Activated CD4-positive, CD25-positive, alpha-beta regulatory T cell treated with anti-CD3 and anti-CD28 coated beads, Interleukin-2, amount 50 U/mL, for 16 hours (primary cell): Measurements from ENCODE around the gene ANXA7.
A peak's percentile ranks its signal among the peaks of the same experiment; 100 is the strongest.

Source experiments
- DNase-seq: peaks from one replicate; pipeline ENCODE4 v3.0.0-alpha.2; 2020; ENCODE audit warnings: low read depth, low spot score

Gene ANXA7

DNA sequence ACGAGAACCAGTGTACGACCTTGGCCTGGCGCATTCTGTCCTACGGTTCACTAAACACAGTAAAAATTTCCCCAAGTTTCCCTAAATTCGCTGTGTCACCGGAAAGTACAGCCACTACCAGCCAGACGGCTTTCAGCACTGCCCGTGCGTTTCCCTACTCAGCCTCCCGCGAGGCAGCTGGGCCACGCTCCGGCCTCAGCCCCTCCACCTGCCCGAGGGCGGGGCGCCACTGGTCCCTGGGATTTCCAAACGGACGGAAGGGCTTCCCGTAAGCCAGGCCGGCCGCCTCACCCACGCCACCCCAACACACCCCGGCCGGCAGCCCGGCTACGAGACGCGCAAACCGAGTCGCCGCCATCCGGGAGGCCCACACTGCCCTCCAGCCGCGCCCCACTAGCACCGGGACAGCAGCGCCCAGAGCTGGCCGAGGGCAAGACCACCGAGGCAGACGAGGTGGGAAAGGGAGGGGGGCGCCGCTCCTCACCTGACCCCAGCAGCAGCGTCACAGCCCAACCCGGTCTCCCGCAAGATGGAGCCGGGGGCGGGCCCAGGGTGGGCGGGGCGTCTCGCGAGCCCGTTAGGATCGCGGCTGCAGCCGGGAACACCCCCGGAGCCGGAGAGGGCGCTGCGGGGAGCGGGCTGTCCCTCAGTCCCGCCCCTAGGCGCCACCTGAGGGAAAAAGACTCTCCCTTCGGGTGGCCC, at the start of gene ANXA7:
Gene ANXA7 (minus strand): TSS at position 531 of the 702 bp plus-strand sequence. CDS start 13,202 bp downstream, outside the sequence.
- DNase-seq: peak; percentile 89

DNA sequence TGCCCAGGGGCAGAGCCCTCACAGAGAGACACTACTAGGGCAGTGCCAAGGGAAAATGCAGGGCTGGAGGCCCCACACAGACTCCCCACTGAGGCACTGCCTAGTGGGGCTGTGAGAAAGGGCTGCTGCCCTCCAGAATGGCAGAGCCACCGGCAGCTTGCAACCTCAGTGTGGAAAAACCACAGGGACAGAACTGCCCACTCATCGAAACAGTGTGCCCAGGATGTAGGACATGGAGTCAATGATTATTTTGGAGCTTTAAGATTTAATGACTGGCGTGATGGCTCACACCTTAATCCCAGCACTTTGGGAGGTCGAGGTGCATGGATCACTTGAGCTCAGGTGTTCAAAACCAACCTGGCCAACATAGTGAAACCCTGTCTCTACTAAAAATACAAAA, 47.0 kb upstream of the ANXA7 start:
- no peak for DNase-seq

DNA sequence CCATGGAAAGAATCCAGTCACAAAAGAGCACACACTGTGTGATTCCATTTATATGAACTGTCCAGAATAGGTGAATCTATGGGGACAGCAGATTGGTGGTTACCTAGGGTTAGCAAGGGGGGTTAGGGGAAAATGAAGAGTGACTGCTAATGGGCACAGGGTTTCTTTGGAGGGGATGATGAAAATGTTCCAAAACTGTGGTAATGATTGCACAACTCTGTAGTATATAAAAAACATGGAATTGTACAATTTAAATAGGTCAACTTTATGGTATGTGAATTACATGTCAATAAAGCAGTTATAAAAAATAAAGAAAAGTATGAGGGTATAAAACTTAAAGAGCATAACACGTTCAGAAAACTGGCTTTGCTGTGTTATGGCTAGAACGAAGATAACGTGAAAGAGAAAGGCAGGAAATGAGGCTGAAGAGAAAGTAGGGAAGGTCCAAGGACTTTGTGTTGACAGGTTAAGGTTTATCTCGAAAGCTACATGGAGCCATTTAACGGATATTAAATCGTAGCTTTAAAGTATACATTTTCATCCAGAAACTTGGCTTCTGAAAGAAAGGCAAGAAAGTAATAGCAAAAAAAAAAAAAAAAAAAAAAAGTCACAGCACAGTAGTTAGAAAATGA, 45.9 kb upstream of the ANXA7 start:
- no peak for DNase-seq

DNA sequence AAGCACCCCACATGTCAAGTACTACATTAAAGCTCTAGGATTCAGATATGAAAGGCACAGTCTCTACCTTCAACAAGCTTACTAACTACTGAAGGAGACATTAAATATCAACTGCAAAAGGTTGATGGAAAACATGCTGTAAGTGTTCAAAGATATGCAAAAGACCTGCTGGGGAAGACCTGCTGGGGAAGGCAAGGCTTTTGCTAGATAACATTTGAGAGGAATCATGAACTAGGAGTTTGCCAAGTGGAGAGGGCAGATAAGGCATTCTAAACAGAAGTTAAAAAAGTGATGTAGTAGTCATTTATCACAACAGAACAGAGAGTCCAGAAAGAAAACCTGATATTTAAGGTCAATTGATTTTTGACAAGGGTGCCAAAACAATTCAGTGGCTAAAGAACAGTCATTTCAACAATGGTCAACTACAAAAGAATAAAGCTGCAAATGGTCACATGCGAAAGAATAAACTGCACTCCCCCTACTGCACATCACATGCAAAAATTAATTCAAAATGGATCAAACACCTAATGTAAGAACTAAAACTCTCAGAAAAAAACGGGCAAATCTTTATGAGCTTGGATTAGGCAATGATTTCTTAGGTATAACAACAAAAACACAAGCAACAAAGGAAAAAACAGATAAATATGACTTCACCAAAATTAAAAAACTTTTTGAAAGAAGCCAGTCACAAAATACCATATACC, 42.5 kb upstream of the ANXA7 start:
- DNase-seq: no peak

DNA sequence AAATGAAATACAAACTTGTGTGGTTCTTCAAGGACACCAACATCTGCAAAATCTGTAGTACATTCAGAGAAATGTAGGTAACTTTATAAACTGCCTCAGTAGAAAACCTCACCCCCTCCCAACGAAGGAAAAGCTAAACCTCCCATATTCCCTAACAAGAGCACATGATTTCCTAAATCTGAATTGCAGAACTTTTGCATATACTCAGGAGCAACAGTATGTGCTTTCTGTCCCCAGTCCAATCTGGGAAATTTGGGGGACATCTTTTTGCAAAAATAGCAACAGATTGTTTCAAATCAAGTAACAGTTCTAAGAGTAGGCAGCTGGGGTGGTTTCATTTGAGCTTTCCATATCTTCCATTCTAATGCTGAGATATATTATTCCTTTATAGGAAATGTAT, 35.3 kb upstream of the ANXA7 start:
- no peak for DNase-seq

DNA sequence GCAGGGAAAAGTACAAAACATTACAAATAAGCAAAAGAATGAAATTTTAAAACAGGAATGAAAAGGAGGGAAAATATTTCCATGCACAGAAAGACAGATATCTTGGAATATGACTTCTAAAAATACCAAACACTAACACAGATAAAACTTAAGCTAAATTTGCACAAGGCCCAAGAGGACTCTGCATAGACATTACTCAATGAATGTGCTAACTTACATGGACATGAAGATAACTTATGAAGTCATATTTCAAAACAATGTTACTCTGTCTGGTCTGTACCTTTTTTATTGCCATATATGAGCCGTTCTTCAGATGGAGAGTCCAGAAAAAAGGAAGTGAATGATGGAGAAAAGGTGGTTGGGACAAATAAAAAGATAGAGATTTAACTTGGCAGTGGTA, 34.5 kb upstream of the ANXA7 start:
- DNase-seq: no peak

GRCh38 chr10:73446926-73447325, 33.1 kb upstream of the ANXA7 start:
- DNase-seq: no peak

DNA sequence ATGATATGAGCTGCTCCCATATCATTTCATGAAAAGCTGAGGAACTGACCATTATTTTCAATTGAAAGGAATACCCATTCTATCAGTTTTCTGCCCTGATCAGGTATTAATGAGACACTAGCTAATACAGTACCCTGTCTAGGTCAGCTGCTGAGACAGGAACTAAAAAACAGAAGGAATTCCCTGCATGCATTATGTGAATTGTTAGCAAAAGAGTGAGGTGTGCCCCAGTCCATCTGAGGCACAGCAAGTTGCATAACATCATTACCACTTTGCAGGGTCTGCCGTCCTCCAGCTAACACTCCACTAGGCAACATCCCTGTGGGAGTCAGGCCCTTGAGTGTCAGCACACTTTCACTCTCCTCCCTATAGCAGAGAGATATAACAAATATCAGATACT, 30.6 kb upstream of the ANXA7 start:
- no peak for DNase-seq

DNA sequence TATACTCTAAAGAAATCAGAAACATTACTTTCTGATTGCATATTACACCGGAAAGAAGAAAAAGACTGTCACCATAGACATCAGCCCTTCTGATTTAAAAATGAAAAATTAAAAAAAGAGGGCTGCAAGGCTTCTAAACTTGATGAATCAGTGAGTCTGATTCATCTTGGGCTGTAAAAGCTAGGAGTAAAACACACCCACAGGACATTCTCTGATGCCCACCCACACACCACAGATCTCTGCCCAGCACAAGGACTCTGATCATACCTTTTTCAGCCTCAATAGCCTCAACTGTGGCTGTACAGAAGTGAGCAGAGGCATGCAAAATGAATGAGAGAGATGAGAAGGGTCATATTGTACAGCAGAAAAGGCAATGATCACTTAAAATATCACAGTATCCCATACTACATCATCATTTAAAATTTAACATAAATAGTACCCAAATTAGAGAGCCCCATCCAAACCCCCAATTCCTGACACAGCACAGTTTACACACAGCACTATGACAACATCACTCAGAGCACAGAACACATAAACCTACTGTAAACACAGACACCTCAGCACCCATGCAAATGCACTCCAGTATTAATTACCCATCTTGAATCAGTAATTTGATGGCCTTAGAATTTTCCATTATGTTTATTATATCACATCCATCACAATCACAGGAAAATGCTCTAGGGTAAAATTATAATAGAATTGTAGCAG, 25.9 kb upstream of the ANXA7 start:
- no peak for DNase-seq

DNA sequence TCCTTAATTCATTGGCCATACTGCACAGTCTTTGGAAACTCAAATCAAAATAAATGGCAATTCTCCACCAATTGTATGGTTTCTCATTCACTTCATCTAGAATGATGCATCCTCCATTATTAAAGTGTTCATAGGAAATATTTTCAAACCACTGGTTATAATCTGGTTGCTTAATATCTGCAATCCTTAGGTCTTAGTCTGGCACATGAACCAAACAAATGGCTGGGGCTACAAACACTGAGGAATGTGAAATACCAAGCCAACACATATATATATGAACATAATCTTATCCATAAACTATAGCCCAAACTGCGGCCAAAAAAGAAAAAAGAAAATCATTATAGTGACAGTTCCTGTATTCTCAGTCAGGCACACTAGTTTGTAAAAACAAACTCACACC, 25.2 kb upstream of the ANXA7 start:
- no peak for DNase-seq

- DNase-seq: no peak
Measured at GRCh38 chr10:73433538-73433867, 19.6 kb upstream of the ANXA7 start, which contains the start of gene MSS51. MSS51 (minus strand) TSS chr10:73433561; CDS start chr10:73428284, 5,277 bp downstream.

- DNase-seq: no peak
Measured at GRCh38 chr10:73432646-73433537, 19.0 kb upstream of the ANXA7 start.

DNA sequence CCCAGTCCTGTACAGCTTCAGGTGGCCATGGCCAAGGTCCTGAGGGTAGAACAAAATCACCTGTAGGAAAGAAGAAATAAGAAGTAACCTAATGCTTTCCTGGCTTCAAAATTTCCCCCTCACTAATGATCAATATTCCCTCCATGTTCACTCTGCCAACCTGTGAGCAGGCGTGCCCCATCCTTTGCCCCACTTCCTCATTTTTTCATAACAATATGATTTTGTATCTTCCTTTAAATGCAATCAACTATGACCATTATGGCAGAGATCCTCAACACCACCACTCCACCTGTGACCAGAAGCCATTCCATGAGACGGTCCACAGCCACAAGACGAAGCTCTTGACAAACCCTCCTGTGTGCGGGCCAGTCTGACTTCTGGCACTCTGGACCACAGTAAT, 12.5 kb upstream of the ANXA7 start:
- no peak for DNase-seq

- DNase-seq: no peak
Measured at GRCh38 chr10:73424478-73424877, 10.6 kb upstream of the ANXA7 start.

GRCh38 chr10:73423309-73423708, 9.5 kb upstream of the ANXA7 start:
- no peak for DNase-seq

- DNase-seq: no peak
Measured at GRCh38 chr10:73416571-73416970, 2.7 kb upstream of the ANXA7 start.

- DNase-seq: no peak
Measured at GRCh38 chr10:73414230-73414945, 530 bp upstream of the ANXA7 start.

GRCh38 chr10:73413108-73413527, 740 bp downstream of the ANXA7 start:
- DNase-seq: peak; percentile 16

- no peak for DNase-seq
Measured at GRCh38 chr10:73410897-73411296, 3.0 kb downstream of the ANXA7 start.

GRCh38 chr10:73408978-73409521, 4.8 kb downstream of the ANXA7 start:
- no peak for DNase-seq
